Esophagus muscularis mucosa (tissue), 3 donors: ENCODE data around the gene PLXDC2.

Source experiments
- CTCF ChIP-seq, 3 experiments: fragments of 200-600 bp in 2 of 3; fragments of 450-650 bp in 1 of 3; sonication (generic) in 2 of 3; IDR thresholded peaks; one replicate each; pipeline ENCODE4 v1.5.1; 2017 to 2019; ENCODE audit warnings: antibody characterized with exemption in 3 of 3, mild to moderate bottlenecking in 2 of 3, moderate library complexity in 1 of 3
- POLR2A ChIP-seq: fragments of 450-650 bp; IDR thresholded peaks from one replicate; pipeline ENCODE4 v1.6.1; 2017; ENCODE audit warnings: antibody characterized with exemption, moderate library complexity, mild to moderate bottlenecking, low read depth

- TF ChIP-seq CTCF (IDR thresholded peaks at IDR 0.05) = no peak
- TF ChIP-seq POLR2A = no peak
Measured at GRCh38 chr10:19958787-19959186, 142.6 kb downstream of the PLXDC2 start.
